NCI-H2029 (cell line): ENCODE measurements around the gene RERE.

Experiments used
- DNase-seq: peaks from one replicate; lab custom pipeline; 2025; lab: John Stamatoyannopoulos, UW

Gene RERE

GRCh38 chr1:8571200-8571984 lies 246.0 kb downstream of the RERE start:
- no peak for DNase-seq

- no peak for DNase-seq
Measured at GRCh38 chr1:8570465-8570864, 247.0 kb downstream of the RERE start.

- no peak for DNase-seq
Measured at GRCh38 chr1:8569242-8569641, 248.2 kb downstream of the RERE start.

GRCh38 chr1:8568837-8569236 lies 248.6 kb downstream of the RERE start:
- DNase-seq, result no peak

GRCh38 chr1:8567146-8567545 lies 250.3 kb downstream of the RERE start:
- peak; percentile 6 for DNase-seq

GRCh38 chr1:8565802-8566201 lies 251.6 kb downstream of the RERE start:
- DNase-seq, result no peak

- DNase-seq, result no peak
Measured at GRCh38 chr1:8563944-8564537, 253.4 kb downstream of the RERE start.

GRCh38 chr1:8562881-8563865 lies 254.3 kb downstream of the RERE start:
- no peak for DNase-seq

GRCh38 chr1:8562222-8562621 lies 255.2 kb downstream of the RERE start:
- DNase-seq, result no peak

GRCh38 chr1:8560611-8561544 lies 256.6 kb downstream of the RERE start:
- peak; percentile 23 for DNase-seq

GRCh38 chr1:8560035-8560434 lies 257.4 kb downstream of the RERE start:
- DNase-seq, result no peak

GRCh38 chr1:8555582-8555981 lies 261.9 kb downstream of the RERE start:
- no peak for DNase-seq

GRCh38 chr1:8554956-8555534 lies 262.4 kb downstream of the RERE start:
- DNase-seq, result peak; percentile 5

GRCh38 chr1:8552820-8553397 lies 264.5 kb downstream of the RERE start:
- no peak for DNase-seq

GRCh38 chr1:8551613-8552489 lies 265.6 kb downstream of the RERE start:
- DNase-seq, result no peak

GRCh38 chr1:8551057-8551456 lies 266.4 kb downstream of the RERE start:
- no peak for DNase-seq

GRCh38 chr1:8547791-8548190 lies 269.6 kb downstream of the RERE start:
- no peak for DNase-seq

- no peak for DNase-seq
Measured at GRCh38 chr1:8545078-8545477, 272.4 kb downstream of the RERE start.

GRCh38 chr1:8544644-8545043 lies 272.8 kb downstream of the RERE start:
- DNase-seq, result no peak

- no peak for DNase-seq
Measured at GRCh38 chr1:8543965-8544364, 273.5 kb downstream of the RERE start.
